Osteoblast (primary cell): ENCODE measurements around the gene APLP1. TPM values are rescaled to one million over a fixed set of nuclear protein-coding genes. Genes with fewer than 3 reads are reported as not detected.

Experiments used
- DNase-seq: peaks from one replicate; pipeline ENCODE4 v3.0.0; 2011; ENCODE audit warnings: low spot score, mixed read lengths; ENCODE audit not compliant: insufficient read length; ENCODE audit errors: missing footprints
- H2AFZ ChIP-seq: 2 replicates; pipeline ENCODE4 v1.6.0; 2011; ENCODE audit warnings: mild to moderate bottlenecking, low read length
- H3K27ac ChIP-seq: 2 replicates; pipeline ENCODE4 v1.5.1; 2011; ENCODE audit warnings: mild to moderate bottlenecking, low read depth, low read length, moderate library complexity
- H3K27me3 ChIP-seq: 2 replicates; pipeline ENCODE4 v1.6.0; 2012; ENCODE audit warnings: mild to moderate bottlenecking, control low read depth, inconsistent platforms, low read length, moderate library complexity; ENCODE audit not compliant: insufficient read depth
- H3K36me3 ChIP-seq: 2 replicates; pipeline ENCODE4 v1.5.1; 2011; ENCODE audit warnings: mild to moderate bottlenecking, low read length, control low read depth, moderate library complexity; ENCODE audit not compliant: insufficient read depth
- H3K4me1 ChIP-seq: 2 replicates; pipeline ENCODE4 v1.5.1; 2011; ENCODE audit warnings: mild to moderate bottlenecking, low read length, control low read depth, moderate library complexity; ENCODE audit not compliant: insufficient read depth
- H3K4me2 ChIP-seq: 2 replicates; pipeline ENCODE4 v1.6.0; 2011; ENCODE audit warnings: mild to moderate bottlenecking, low read length; ENCODE audit not compliant: insufficient read depth
- H3K4me3 ChIP-seq: fragments of 200-600 bp; sonication (generic); 3 replicates; pipeline ENCODE4 v1.5.1; 2012; ENCODE audit warnings: mild to moderate bottlenecking, low read length, inconsistent platforms; ENCODE audit not compliant: insufficient read depth
- H3K79me2 ChIP-seq: 2 replicates; pipeline ENCODE4 v1.6.0; 2012; ENCODE audit warnings: mild to moderate bottlenecking, low read length, control low read depth, inconsistent platforms; ENCODE audit not compliant: insufficient read depth
- H3K9me3 ChIP-seq: 2 replicates; pipeline ENCODE4 v1.5.1; 2011; ENCODE audit warnings: low read depth, low read length, control low read depth
- H4K20me1 ChIP-seq: 2 replicates; pipeline ENCODE4 v1.6.0; 2012; ENCODE audit warnings: mild to moderate bottlenecking, low read length, control low read depth; ENCODE audit not compliant: insufficient read depth
- CTCF ChIP-seq: IDR thresholded peaks from 2 replicates; pipeline ENCODE4 v1.5.1; 2011; ENCODE audit warnings: mild to moderate bottlenecking, low read depth, low read length, moderate library complexity; ENCODE audit errors: extremely low read depth
- total RNA-seq: library from RNA; depleted of rRNA; stranded (reverse); fragments of >200 nt; gene quantifications from 2 replicates; pipeline ENCODE4 v1.2.3, GENCODE V29; 2012

APLP1 gene
- total RNA-seq, 1 donor, result 3.6 TPM

GRCh38 chr19:35844482-35845214 lies 23.7 kb upstream of the APLP1 start:
- no peak overlapping the region for H3K27ac ChIP-seq
- no peak overlapping the region for H3K4me2 ChIP-seq
- DNase-seq, result peak; percentile 71
- H3K9me3 ChIP-seq, result no peaks in the 10 kb centered on the region
- H3K4me1 ChIP-seq, result no peaks in the 10 kb centered on the region
- no peaks in the 10 kb centered on the region for H3K36me3 ChIP-seq
- H3K79me2 ChIP-seq, result no peaks in the 10 kb centered on the region
- TF ChIP-seq CTCF, result no peak
- H3K4me3 ChIP-seq, result no peak overlapping the region
- H3K27me3 ChIP-seq, result peaks cover 37% of the 10 kb centered on the region
- H2AFZ ChIP-seq, result no peak overlapping the region
- H4K20me1 ChIP-seq, result no peaks in the 10 kb centered on the region

GRCh38 chr19:35845215-35846037 lies 22.9 kb upstream of the APLP1 start:
- Histone ChIP-seq H3K4me3 (no peak overlapping the region), H3K9me3 (no peaks in the 10 kb centered on the region)

GRCh38 chr19:35846038-35846668 lies 22.2 kb upstream of the APLP1 start:
- no peaks in the 10 kb centered on the region for H3K4me1 ChIP-seq
- no peak overlapping the region for H3K4me2 ChIP-seq
- H3K4me3 ChIP-seq, result no peak overlapping the region
- no peak overlapping the region for H2AFZ ChIP-seq
- H3K9me3 ChIP-seq, result no peaks in the 10 kb centered on the region
- no peaks in the 10 kb centered on the region for H3K79me2 ChIP-seq
- peaks cover 37% of the 10 kb centered on the region for H3K27me3 ChIP-seq
- TF ChIP-seq CTCF, result no peak
- peak; percentile 72 for DNase-seq
- H4K20me1 ChIP-seq, result no peaks in the 10 kb centered on the region
- no peaks in the 10 kb centered on the region for H3K36me3 ChIP-seq
- H3K27ac ChIP-seq, result no peak overlapping the region

More at GRCh38 chr19:35845215-35846037, 22.9 kb upstream of the APLP1 start:
- peak; percentile 90 for DNase-seq
- Histone ChIP-seq H3K4me2 (no peak overlapping the region), H4K20me1 (no peaks in the 10 kb centered on the region), H3K4me1 (no peaks in the 10 kb centered on the region), H3K79me2 (no peaks in the 10 kb centered on the region), H2AFZ (no peak overlapping the region), H3K36me3 (no peaks in the 10 kb centered on the region), H3K27me3 (peaks cover 37% of the 10 kb centered on the region), H3K27ac (no peak overlapping the region)
- TF ChIP-seq CTCF, result no peak
